ENCODE measurements around the gene TRAPPC10.
"Not testable (repeated sequence)": the region's sequence is repeated elsewhere in the genome, so short reads cannot be mapped to it uniquely, and the experiment has no call there.

Gene TRAPPC10

DNA sequence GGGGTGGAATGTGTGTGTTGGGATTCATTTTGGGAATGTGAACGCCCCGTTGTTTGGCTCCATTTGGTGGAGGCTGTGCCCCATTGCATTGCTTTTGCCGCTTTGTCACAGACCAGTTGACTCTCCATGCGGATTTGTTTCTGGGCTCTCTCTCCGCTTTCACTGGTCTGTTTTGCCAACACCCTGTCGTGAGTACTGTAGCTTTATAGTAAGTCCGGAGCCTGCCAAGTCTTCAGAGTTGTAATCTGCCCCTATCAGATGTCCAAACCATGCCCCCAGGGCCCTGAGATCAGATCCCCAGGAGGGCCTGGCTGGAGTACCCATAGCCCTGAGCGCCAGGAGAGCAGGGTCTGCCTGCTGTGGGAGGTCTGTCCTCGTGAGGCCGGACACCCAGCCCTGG lies 138.1 kb downstream of the TRAPPC10 start:
- not testable (repeated sequence) for DNase-seq (ENCODE audit: insufficient read length, low spot score); FAIRE-seq

DNA sequence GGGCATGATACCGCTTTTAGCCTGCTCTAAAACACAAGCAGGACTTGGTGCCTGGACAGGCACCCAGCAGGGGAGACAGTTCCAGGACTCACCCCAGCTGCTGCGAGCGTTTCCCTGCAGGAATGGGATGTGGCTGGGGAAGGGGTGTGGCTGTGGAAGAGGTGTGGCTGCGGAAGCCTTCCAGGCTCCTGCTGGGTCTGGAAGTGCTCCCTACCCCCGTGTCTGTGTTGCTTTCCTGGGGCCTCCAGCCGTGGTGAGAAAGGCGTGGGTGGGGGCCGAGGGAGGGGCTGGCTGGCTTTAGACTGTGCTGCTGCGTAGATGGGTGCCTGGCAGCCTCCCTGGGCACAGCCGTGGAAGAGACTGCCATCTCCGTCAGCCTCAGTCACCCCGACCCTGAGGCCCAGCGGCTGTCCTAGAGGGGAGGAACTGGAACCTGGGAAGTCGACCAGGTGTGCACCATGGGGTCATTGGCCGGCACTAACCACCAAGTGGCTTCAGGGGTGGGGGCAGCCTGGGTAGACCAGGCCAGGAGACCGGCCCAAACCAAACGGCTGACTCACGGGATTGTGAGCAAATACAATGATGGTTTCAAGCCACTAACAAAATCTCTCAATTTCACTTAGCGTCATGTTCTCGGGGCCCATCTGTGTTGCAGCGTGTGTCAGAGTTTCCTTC lies 141.2 kb downstream of the TRAPPC10 start:
- not testable (repeated sequence) for FAIRE-seq; DNase-seq (ENCODE audit: insufficient read length, low spot score)

DNA sequence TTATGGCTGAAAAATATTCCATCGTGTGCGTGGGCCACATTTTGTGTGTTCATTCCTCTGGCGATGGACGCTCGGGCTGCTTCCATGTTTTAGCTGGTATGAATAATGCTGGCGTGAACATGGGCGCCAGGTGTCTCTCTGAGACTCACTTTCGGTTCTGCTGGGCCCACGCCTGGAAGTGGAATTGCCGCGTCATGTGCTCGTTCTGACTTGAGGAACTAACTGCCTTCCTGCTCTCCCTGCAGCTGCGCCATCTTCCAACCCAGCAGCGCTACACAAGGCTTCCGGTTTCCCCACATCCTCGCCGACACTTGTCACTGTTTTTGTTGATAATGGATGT lies 141.8 kb downstream of the TRAPPC10 start:
- DNase-seq (ENCODE audit: insufficient read length, low spot score); FAIRE-seq: not testable (repeated sequence)

DNA sequence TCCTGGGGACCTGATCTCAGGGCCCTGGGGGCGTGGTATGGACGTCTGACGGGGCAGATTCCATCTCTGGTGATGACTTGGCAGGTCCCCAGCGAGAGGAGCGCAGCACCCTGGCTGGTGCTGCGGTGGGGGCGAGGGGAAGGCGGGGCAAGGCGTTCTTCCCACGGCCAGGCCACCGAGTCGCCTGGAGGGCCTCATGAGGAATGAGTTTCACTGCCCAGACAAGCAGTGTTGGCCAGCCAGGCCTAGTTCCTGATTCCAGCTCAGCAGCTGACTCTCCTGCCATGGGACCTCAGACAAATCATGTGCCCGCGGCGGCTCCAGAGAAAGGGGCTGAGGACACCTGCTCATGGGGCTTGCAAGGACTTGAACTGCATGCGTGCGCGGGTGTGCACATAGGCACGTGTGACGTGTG lies 142.7 kb downstream of the TRAPPC10 start:
- not testable (repeated sequence) for FAIRE-seq; DNase-seq (ENCODE audit: insufficient read length, low spot score)

DNA sequence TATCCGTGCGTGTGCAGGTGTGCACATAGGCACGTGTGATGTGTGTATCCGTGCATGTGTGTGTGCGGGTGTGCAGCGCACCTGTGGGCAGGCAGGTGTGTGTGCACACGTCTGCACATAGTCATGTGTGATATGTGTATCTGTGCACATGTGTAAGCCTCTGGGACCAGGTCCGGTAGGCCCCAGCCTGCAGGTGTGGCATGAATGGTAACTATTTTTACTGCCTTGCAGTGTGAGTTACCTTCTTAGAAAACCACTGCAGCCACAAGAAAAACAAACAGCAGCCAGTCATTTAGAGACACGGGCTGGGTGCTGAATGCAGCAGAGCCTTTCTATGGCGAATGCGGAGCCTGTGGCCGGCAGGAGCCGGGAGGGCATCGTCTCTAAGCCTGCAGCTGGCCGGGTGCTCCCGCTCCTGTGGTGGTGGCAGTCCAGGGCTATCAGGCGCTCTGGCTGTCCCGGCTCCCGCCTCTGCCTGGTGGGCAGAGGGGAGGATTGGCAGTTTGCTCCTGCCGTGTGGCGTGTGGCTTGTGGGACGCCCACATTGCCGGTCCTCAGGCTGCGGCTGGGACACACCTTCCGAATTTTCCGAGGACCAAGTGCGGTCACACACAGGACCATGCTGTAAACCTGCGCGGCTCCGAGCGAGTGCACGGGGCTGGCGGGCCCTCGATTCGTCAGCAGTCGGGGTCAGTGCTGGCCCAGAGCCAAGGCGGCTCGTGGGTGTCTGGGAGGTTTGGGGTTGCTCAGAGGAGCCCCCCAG lies 143.3 kb downstream of the TRAPPC10 start:
- FAIRE-seq; DNase-seq (ENCODE audit: insufficient read length, low spot score): not testable (repeated sequence)

DNA sequence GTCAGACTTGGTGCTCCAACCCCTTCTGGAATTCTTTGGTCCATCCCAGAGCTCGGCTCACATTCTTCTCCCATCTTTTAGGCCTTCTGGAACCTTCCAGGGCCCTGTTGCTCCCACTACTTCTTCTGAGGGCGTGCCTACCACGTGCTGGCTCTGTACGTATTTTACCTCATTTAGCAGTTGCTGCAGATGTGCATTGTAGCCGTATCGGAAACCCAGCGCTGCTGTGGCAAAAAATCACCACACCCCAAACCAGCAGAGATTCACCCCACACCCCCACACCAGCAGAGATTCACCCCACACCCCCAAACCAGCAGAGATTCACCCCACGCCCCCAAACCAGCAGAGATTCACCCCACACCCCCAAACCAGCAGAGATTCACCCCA lies 143.9 kb downstream of the TRAPPC10 start:
- not testable (repeated sequence) for FAIRE-seq

More for the DNA sequence above, 143.9 kb downstream of the TRAPPC10 start:
- not testable (repeated sequence) for DNase-seq (ENCODE audit: insufficient read length, low spot score)
